GM23248 (cell line): Measurements from ENCODE around the gene KDM1A.

Source experiments
- EZH2 ChIP-seq: fragments of 200-600 bp; sonication (generic); IDR thresholded peaks from 2 replicates; pipeline ENCODE4 v1.6.1; 2018; ENCODE audit warnings: antibody characterized with exemption, mild to moderate bottlenecking; ENCODE audit not compliant: insufficient read depth, poor library complexity, severe bottlenecking
- EZH2phosphoT487 ChIP-seq: fragments of 200-600 bp; sonication (generic); IDR thresholded peaks from 2 replicates; pipeline ENCODE4 v1.6.1; 2018; ENCODE audit warnings: antibody characterized with exemption, moderate library complexity, mild to moderate bottlenecking, low read depth; ENCODE audit not compliant: insufficient read depth

DNA sequence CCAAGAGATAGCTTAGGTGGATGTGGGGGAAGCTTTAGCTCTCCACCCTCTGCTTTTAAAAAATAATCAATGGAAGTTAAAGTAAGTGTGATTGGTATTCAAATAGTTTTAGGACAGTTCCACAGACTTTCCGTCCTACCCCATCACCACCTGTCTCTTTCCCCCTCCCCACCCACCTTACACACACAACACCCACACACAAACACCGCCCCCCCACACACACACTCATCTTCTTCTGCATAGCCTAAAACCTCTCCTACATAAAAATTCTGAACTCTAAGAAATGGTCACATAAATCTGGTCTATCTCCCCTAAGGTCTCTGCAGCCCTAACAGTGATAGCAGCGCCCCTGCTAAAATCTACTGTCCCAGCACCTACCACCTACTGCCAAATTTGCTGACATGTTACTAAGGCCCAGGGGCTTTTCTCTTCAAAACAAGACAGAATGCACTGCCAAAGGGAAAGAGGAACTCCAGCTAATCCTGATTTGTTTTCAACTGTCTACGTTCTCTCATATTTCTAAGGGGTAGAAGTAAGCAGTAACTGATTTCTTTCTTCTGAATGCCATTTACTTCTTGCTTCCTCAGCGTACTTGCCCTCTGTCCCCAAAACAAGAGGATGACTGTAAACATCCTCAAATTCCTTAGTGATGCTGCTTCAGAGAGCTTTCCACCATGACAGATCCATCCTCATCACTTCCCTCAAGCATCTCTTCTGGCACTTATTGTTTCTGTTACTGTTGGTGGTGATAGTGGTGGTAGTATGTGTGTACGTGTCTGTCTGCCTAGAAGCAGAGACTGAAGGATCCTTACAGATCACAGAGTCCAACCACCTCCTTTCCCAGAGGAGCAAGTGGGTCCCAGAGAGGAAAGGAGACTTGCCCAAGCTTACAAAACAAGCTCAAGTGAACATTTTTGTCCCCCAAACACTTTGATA is 92.6 kb downstream of the KDM1A start:
- no peak for TF ChIP-seq EZH2
- no peak for TF ChIP-seq EZH2phosphoT487
